PC-9 (cell line): ENCODE data around the gene OR6C6. TPM values are rescaled to one million over a fixed set of nuclear protein-coding genes. Genes with fewer than 3 reads are reported as not detected.
"Not testable (repeated sequence)": the region's sequence is repeated elsewhere in the genome, so short reads cannot be mapped to it uniquely, and the experiment has no call there.

Experiments
- Bru-seq: library from RNA; stranded (reverse); fragments of 400-500 nt; gene quantifications from one replicate; lab custom pipeline; 2021; lab: Mats Ljungman, UMichigan
- BruChase-seq, 2 experiments: library from RNA; stranded (reverse); fragments of 400-500 nt; gene quantifications; one replicate each; lab custom pipeline; 2021; lab: Mats Ljungman, UMichigan
- BruUV-seq: library from RNA; stranded (reverse); fragments of 400-500 nt; replicated peaks from 2 replicates; lab custom pipeline; 2021; lab: Mats Ljungman, UMichigan
- CTCF ChIA-PET: fragments of 300-600 bp; sonication (Branson Sonifier 250); formaldehyde crosslinking; loops from one replicate; lab custom pipeline; 2022; ENCODE audit warnings: antibody characterized with exemption; lab: Charles Lee
- POLR2A ChIA-PET: fragments of 300-600 bp; sonication (Branson Sonifier 250); formaldehyde crosslinking; loops from one replicate; lab custom pipeline; 2022; ENCODE audit warnings: antibody characterized with exemption; ENCODE audit not compliant: unreplicated experiment; lab: Charles Lee
- DNase-seq, 2 experiments: peaks; one replicate each; pipeline versions ENCODE4 v3.0.0 to v3.0.0-alpha.2; 2015 to 2022; ENCODE audit warnings: mixed read lengths in 1 of 2
- H2AFZ ChIP-seq: fragments of 200-600 bp; sonication (generic); 2 replicates; pipeline ENCODE4 v1.8.1; 2017; ENCODE audit warnings: antibody characterized with exemption
- H3F3A ChIP-seq: fragments of 200-600 bp; sonication (generic); 2 replicates; pipeline ENCODE4 v1.8.1; 2017; ENCODE audit warnings: antibody characterized with exemption, mild to moderate bottlenecking, low read depth; ENCODE audit not compliant: insufficient read depth
- H3K27ac ChIP-seq: fragments of 200-600 bp; sonication (generic); 2 replicates; pipeline ENCODE4 v1.6.1; 2016; ENCODE audit warnings: mixed run types
- H3K27me3 ChIP-seq: fragments of 200-600 bp; sonication (generic); 2 replicates; pipeline ENCODE4 v1.6.1; 2016; ENCODE audit warnings: low read depth, mixed run types; ENCODE audit not compliant: insufficient read depth
- H3K36me3 ChIP-seq: fragments of 200-600 bp; sonication (generic); 2 replicates; pipeline ENCODE4 v1.6.1; 2016; ENCODE audit warnings: low read depth, mixed run types
- H3K4me1 ChIP-seq: fragments of 200-600 bp; sonication (generic); replicated peaks from 2 replicates; pipeline ENCODE4 v1.6.1; 2016; ENCODE audit warnings: mixed run types; ENCODE audit not compliant: insufficient read depth
- H3K4me2 ChIP-seq: fragments of 200-600 bp; sonication (generic); 2 replicates; pipeline ENCODE4 v1.6.1; 2017; ENCODE audit warnings: mixed run types
- H3K4me3 ChIP-seq: fragments of 200-600 bp; sonication (generic); 2 replicates; pipeline ENCODE4 v1.6.1; 2016; ENCODE audit warnings: mixed run types
- H3K79me2 ChIP-seq: fragments of 200-600 bp; sonication (generic); 2 replicates; pipeline ENCODE4 v1.6.1; 2017; ENCODE audit warnings: low read depth, mixed run types
- H3K9me2 ChIP-seq: fragments of 200-600 bp; sonication (generic); 2 replicates; pipeline ENCODE4 v1.8.1; 2017; ENCODE audit warnings: mild to moderate bottlenecking; ENCODE audit not compliant: insufficient read depth
- H3K9me3 ChIP-seq: fragments of 200-600 bp; sonication (generic); 2 replicates; pipeline ENCODE4 v1.8.1; 2016; ENCODE audit warnings: low read depth; ENCODE audit not compliant: insufficient read depth
- H4K20me1 ChIP-seq: fragments of 200-600 bp; sonication (generic); 2 replicates; pipeline ENCODE4 v1.8.1; 2017; ENCODE audit not compliant: insufficient read depth
- EZH2 ChIP-seq: fragments of 200-600 bp; sonication (generic); IDR thresholded peaks from 2 replicates; pipeline ENCODE4 v1.8.0; 2017; ENCODE audit warnings: antibody characterized with exemption, low read depth
- intact Hi-C: fragments of 100-400 bp; cut with micrococcal nuclease; formaldehyde crosslinking; loops from one replicate; pipeline ENCODE4 v1.10.0; 2022; ENCODE audit not compliant: unreplicated experiment
- long read RNA-seq: library from polyadenylated mRNA; stranded (forward); transcript quantifications from one replicate; pipeline ENCODE4 v2.0.0, GENCODE V29; 2022
- total RNA-seq: library from RNA; stranded (reverse); gene quantifications from 2 replicates; pipeline ENCODE4 v1.2.3, GENCODE V29; 2021
- TF ChIP-seq, protein P1 (sequence below): fragments of 200-600 bp; sonication (generic); conservative IDR thresholded peaks from 2 replicates; pipeline ENCODE4 v1.6.1; 2017; ENCODE audit warnings: mixed run types, antibody characterized with exemption, mild to moderate bottlenecking, moderate library complexity

Gene OR6C6
- total RNA-seq (not detected in 2 replicates), Bru-seq, nascent RNA (not detected), BruChase-seq, experiment 1, labeled RNA remaining after a 2-hour chase (not detected), BruChase-seq, experiment 2, labeled RNA remaining after a 6-hour chase (not detected)
- long read RNA-seq: 0 reads

DNA sequence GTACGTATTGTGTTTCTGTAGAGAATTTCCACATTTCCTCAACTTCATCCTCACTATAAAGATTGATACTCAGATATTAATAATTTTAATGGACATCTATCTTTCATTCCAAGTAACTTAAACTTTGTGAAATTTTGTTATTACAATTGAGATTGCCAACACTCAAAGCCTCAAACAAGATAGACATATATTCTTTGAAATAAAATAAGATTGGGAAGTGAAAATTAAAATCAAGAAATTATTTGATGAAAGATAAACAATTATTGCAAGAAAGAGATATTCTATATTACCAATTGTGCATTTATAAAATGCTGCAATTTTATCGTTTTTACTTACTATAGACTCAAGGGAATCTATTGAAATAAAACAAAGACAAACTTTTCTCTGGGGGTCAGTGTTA lies at the start of gene OR6C6:
OR6C6 (minus strand) TSS at position 101 of the 400 bp plus-strand sequence. CDS start 1,337 bp downstream, outside the sequence.
- DNase-seq: no peak
- no peak for TF ChIP-seq EZH2
- TF ChIP-seq, protein P1, sequence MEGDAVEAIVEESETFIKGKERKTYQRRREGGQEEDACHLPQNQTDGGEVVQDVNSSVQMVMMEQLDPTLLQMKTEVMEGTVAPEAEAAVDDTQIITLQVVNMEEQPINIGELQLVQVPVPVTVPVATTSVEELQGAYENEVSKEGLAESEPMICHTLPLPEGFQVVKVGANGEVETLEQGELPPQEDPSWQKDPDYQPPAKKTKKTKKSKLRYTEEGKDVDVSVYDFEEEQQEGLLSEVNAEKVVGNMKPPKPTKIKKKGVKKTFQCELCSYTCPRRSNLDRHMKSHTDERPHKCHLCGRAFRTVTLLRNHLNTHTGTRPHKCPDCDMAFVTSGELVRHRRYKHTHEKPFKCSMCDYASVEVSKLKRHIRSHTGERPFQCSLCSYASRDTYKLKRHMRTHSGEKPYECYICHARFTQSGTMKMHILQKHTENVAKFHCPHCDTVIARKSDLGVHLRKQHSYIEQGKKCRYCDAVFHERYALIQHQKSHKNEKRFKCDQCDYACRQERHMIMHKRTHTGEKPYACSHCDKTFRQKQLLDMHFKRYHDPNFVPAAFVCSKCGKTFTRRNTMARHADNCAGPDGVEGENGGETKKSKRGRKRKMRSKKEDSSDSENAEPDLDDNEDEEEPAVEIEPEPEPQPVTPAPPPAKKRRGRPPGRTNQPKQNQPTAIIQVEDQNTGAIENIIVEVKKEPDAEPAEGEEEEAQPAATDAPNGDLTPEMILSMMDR: no peak
- Histone ChIP-seq H3K36me3 (no peaks in the 10 kb centered on the region), H3K4me3 (no peak within 1 kb of the TSS), H3K4me1 (no peaks in the 10 kb centered on the region), H2AFZ (no peak within 1 kb of the TSS), H3K27ac (no peak within 1 kb of the TSS), H3K27me3 (peaks cover 8% of the 10 kb centered on the region; the same call in 1 of the 2 replicates), H3K9me3 (no peaks in the 10 kb centered on the region), H3K9me2 (no peaks in the 10 kb centered on the region), H3K79me2 (no peaks in the 10 kb centered on the region), H4K20me1 (no peaks in the 10 kb centered on the region), H3F3A (no peaks in the 10 kb centered on the region), H3K4me2 (no peak within 1 kb of the TSS)
- no TSS peak for BruUV-seq
- ChIA-PET CTCF (no interaction called here), POLR2A (no interaction called here)
- intact Hi-C loops: no loop called here

DNA sequence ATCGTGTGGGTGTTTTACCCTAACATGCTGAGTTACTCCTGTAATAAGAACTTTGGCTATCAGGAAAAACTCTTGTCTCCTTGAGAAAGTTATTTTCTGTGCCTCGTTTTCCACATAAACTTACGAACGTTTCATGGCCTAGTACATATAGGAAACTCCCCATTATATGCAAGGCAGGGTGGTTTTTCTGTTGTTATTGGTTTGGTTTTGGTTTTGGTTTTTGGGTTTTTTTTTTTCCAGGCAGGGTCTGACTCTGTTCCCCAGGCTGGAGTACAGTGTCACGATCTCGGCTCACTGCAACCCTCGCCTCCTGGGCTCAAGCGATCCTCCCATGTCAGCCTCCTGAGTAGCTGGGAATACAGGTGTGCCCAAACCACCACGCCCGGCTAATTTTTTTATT lies 39.6 kb upstream of the OR6C6 start:
- intact Hi-C loops: no loop called here
- Histone ChIP-seq H3K4me3 (no peak overlapping the region), H4K20me1 (no peaks in the 10 kb centered on the region), H3K9me2 (no peaks in the 10 kb centered on the region), H3K27ac (no peak overlapping the region), H3K9me3 (no peaks in the 10 kb centered on the region), H3K79me2 (no peaks in the 10 kb centered on the region), H3K4me1 (no peaks in the 10 kb centered on the region), H3K4me2 (no peak overlapping the region), H3K27me3 (no peaks in the 10 kb centered on the region), H3F3A (no peaks in the 10 kb centered on the region), H2AFZ (0 out of 2 replicates have a peak overlapping the region, but pooled peaks have one; percentile 48), H3K36me3 (no peaks in the 10 kb centered on the region)
- DNase-seq: no peak
- ChIA-PET POLR2A (no interaction called here), CTCF (no interaction called here)
- TF ChIP-seq EZH2: no peak
- TF ChIP-seq, protein P1: no peak
- BruUV-seq: no TSS peak

DNA sequence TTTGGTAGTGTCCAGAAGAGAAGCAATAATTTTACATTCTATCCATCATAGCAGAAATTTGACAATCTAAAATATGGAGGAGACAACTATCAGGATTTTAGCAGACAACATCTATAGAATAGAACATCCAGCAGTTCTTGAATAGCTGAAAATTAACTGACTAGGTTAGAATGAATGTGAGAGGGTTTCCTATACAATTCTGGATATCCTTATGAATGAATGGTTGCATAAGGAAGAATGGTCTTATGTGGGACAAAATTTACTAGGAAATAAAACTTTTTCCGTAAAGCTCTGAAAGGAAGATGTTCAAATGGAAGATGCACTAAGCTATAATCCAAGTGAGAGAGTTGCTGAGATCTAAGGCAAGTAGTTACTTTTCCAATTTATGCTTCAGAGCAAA lies 34.1 kb upstream of the OR6C6 start, which contains the start of gene OR6C3:
OR6C3 (plus strand) TSS at position 301 of the 400 bp plus-strand sequence. CDS start 955 bp downstream, outside the sequence.
- ChIA-PET POLR2A (no interaction called here), CTCF (no interaction called here)
- Histone ChIP-seq H3K4me3 (no peak within 1 kb of the TSS), H4K20me1 (no peaks in the 10 kb centered on the region), H3K79me2 (no peaks in the 10 kb centered on the region), H2AFZ (no peak within 1 kb of the TSS), H3K36me3 (no peaks in the 10 kb centered on the region), H3F3A (no peaks in the 10 kb centered on the region), H3K27me3 (0 out of 2 replicates have a peak, but pooled peaks cover 4% of the 10 kb centered on the region), H3K9me3 (no peaks in the 10 kb centered on the region), H3K9me2 (no peaks in the 10 kb centered on the region), H3K4me1 (no peaks in the 10 kb centered on the region), H3K4me2 (no peak within 1 kb of the TSS), H3K27ac (no peak within 1 kb of the TSS)
- no peak for TF ChIP-seq EZH2
- TF ChIP-seq, protein P1: no peak
- no TSS peak for BruUV-seq
- no peak for DNase-seq
- intact Hi-C loops: no loop called here

DNA sequence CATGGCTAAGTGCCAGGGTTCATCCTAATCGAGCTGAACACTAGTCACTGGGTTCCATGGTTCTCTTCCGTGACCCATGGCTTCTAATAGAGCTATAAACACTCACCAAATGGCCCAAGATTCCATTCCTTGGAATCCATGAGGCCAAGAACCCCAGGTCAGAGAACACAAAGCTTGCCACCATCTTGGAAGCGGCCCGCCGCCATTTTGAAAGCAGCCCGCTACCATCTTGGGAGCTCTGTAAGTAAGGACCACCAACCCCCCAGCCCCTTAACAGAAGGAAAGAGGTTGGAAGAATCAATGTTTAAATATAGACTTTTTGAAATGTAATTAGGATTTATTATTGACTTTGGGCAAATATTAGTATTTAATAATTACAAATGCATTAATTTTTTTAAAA lies 29.4 kb upstream of the OR6C6 start:
- 0 out of 2 replicates have a peak overlapping the region, but pooled peaks have one; percentile 6 for H3K4me2 ChIP-seq
- H3K36me3 ChIP-seq, BruUV-seq, H4K20me1 ChIP-seq, H3F3A ChIP-seq, H2AFZ ChIP-seq, intact Hi-C loops, H3K9me3 ChIP-seq, H3K4me3 ChIP-seq, DNase-seq, H3K9me2 ChIP-seq, H3K27me3 ChIP-seq, H3K27ac ChIP-seq, CTCF ChIA-PET, H3K4me1 ChIP-seq, H3K79me2 ChIP-seq, POLR2A ChIA-PET: not testable (repeated sequence)
